Mesenchymal stem cell (in vitro differentiated cells and primary cell): Measurements from ENCODE around the gene PIR.

ENCODE experiments used
- DNase-seq: peaks from one replicate; pipeline ENCODE4 v3.0.0-alpha.2; 2013
- H2AFZ ChIP-seq: one replicate; pipeline ENCODE4 v1.6.1; 2013; ENCODE audit warnings: low read depth, mild to moderate bottlenecking, control low read depth, inconsistent platforms, low read length, moderate library complexity
- H2AK5ac ChIP-seq: 2 replicates; pipeline ENCODE4 v1.6.1; 2013; ENCODE audit warnings: low read length, moderate library complexity, mild to moderate bottlenecking, inconsistent platforms; ENCODE audit not compliant: severe bottlenecking
- H2BK120ac ChIP-seq: one replicate; pipeline ENCODE4 v1.6.1; 2013; ENCODE audit warnings: low read depth, mild to moderate bottlenecking, inconsistent platforms, low read length, moderate library complexity
- H2BK12ac ChIP-seq, 2 experiments: one replicate each; pipeline ENCODE4 v1.6.1; 2013; ENCODE audit warnings: inconsistent platforms in 2 of 2, low read length in 2 of 2, mild to moderate bottlenecking in 2 of 2, moderate library complexity in 2 of 2, control low read depth in 1 of 2
- H2BK15ac ChIP-seq: one replicate; pipeline ENCODE4 v1.6.1; 2013; ENCODE audit warnings: mild to moderate bottlenecking, low read depth, inconsistent platforms; ENCODE audit not compliant: poor library complexity, severe bottlenecking
- H2BK5ac ChIP-seq: 2 replicates; pipeline ENCODE4 v1.6.1; 2013; ENCODE audit warnings: low read depth, mild to moderate bottlenecking, low read length, control low read depth, inconsistent platforms; ENCODE audit not compliant: poor library complexity, severe bottlenecking
- H3K14ac ChIP-seq, 2 experiments: one replicate each; pipeline ENCODE4 v1.6.1; 2013; ENCODE audit warnings: inconsistent platforms in 2 of 2, low read length in 2 of 2, control low read depth in 1 of 2, mild to moderate bottlenecking in 1 of 2, moderate library complexity in 1 of 2
- H3K18ac ChIP-seq, 2 experiments: one replicate each; pipeline ENCODE4 v1.6.1; 2013; ENCODE audit warnings: inconsistent platforms in 2 of 2, low read length in 2 of 2, control low read depth in 1 of 2, low read depth in 1 of 2, mild to moderate bottlenecking in 1 of 2
- H3K23ac ChIP-seq, 2 experiments: one replicate each; pipeline ENCODE4 v1.6.1; 2013; ENCODE audit warnings: inconsistent platforms in 2 of 2, low read length in 2 of 2, mild to moderate bottlenecking in 2 of 2, moderate library complexity in 2 of 2, control low read depth in 1 of 2
- H3K27ac ChIP-seq: 2 replicates; pipeline ENCODE4 v1.5.1; 2013; ENCODE audit warnings: mild to moderate bottlenecking, moderate library complexity, low read length, control low read depth, inconsistent platforms; ENCODE audit not compliant: poor library complexity, severe bottlenecking
- H3K27me3 ChIP-seq, 2 experiments: 2 replicates each; pipeline versions ENCODE4 v1.6.1 to v1.7.0; 2013; ENCODE audit warnings: low read length in 2 of 2, mild to moderate bottlenecking in 2 of 2, moderate library complexity in 2 of 2, control low read depth in 1 of 2, inconsistent platforms in 1 of 2; ENCODE audit not compliant: control insufficient read depth in 1 of 2, insufficient read depth in 1 of 2
- H3K36me3 ChIP-seq, 2 experiments: 2 replicates each; pipeline versions ENCODE4 v1.6.1 to v1.7.0; 2013; ENCODE audit warnings: low read length in 2 of 2, control low read depth in 1 of 2, inconsistent platforms in 1 of 2, low read depth in 1 of 2, mild to moderate bottlenecking in 1 of 2; ENCODE audit not compliant: insufficient read depth in 2 of 2, control insufficient read depth in 1 of 2
- H3K4ac ChIP-seq, 2 experiments: one replicate each; pipeline ENCODE4 v1.6.1; 2013; ENCODE audit warnings: inconsistent platforms in 2 of 2, low read length in 2 of 2, mild to moderate bottlenecking in 2 of 2, moderate library complexity in 2 of 2, control low read depth in 1 of 2, low read depth in 1 of 2
- H3K4me1 ChIP-seq: 2 replicates; pipeline ENCODE4 v1.6.1; 2013; ENCODE audit warnings: low read depth, low read length, control low read depth; ENCODE audit not compliant: control insufficient read depth, insufficient read depth
- H3K4me2 ChIP-seq: 2 replicates; pipeline ENCODE4 v1.6.1; 2013; ENCODE audit warnings: low read length, mild to moderate bottlenecking, inconsistent platforms; ENCODE audit not compliant: poor library complexity, severe bottlenecking
- H3K4me3 ChIP-seq, 2 experiments: 2 replicates each; pipeline versions ENCODE4 v1.5.1 to v1.7.0; 2013; ENCODE audit warnings: low read length in 2 of 2, mild to moderate bottlenecking in 2 of 2, control low read depth in 1 of 2, low read depth in 1 of 2; ENCODE audit not compliant: insufficient read depth in 1 of 2
- H3K79me1 ChIP-seq: replicated peaks from 2 replicates; pipeline ENCODE4 v1.6.1; 2013; ENCODE audit warnings: mild to moderate bottlenecking, control low read depth, low read length, inconsistent platforms; ENCODE audit not compliant: poor library complexity, severe bottlenecking
- H3K9ac ChIP-seq: 2 replicates; pipeline ENCODE4 v1.7.0; 2013; ENCODE audit warnings: mild to moderate bottlenecking, low read length, moderate library complexity
- H3K9me3 ChIP-seq: 2 replicates; pipeline ENCODE4 v1.7.0; 2013; ENCODE audit warnings: mild to moderate bottlenecking, low read length; ENCODE audit not compliant: control insufficient read depth
- H4K8ac ChIP-seq: one replicate; pipeline ENCODE4 v1.6.1; 2013; ENCODE audit warnings: inconsistent platforms, mild to moderate bottlenecking, low read length, moderate library complexity
- H4K91ac ChIP-seq: one replicate; pipeline ENCODE4 v1.6.1; 2013; ENCODE audit warnings: mild to moderate bottlenecking, low read length, inconsistent platforms
- WGBS: methylation state at CpG from one replicate; pipeline ENCODE4 v1.1.7; 2013; ENCODE audit warnings: mixed read lengths; 5-methylcytosine and 5-hydroxymethylcytosine counted together

Gene PIR

GRCh38 chrX:15524417-15524816 is 31.3 kb upstream of the PIR start:
- H4K8ac ChIP-seq: no peak overlapping the region
- no peak overlapping the region for H3K23ac ChIP-seq
- no peaks in the 10 kb centered on the region for H3K79me1 ChIP-seq

GRCh38 chrX:15523088-15523487 is 30.0 kb upstream of the PIR start:
- no peak overlapping the region for H3K4me3 ChIP-seq
- H3K4me1 ChIP-seq: no peaks in the 10 kb centered on the region
- H4K8ac ChIP-seq: no peak overlapping the region
- H3K27me3 ChIP-seq: peaks cover 0 to 9% of the 10 kb centered on the region in 2 experiments
- H3K27ac ChIP-seq: no peak overlapping the region
- no peak overlapping the region for H2AFZ ChIP-seq
- no peaks in the 10 kb centered on the region for H3K79me1 ChIP-seq
- H3K18ac ChIP-seq: no peak overlapping the region
- no peak overlapping the region for H2BK12ac ChIP-seq
- H3K9ac ChIP-seq: no peak overlapping the region
- peaks cover 2% of the 10 kb centered on the region for H3K9me3 ChIP-seq
- H3K4me2 ChIP-seq: no peak overlapping the region
- H4K91ac ChIP-seq: no peak overlapping the region
- H3K23ac ChIP-seq: no peak overlapping the region
- no peak overlapping the region for H2BK15ac ChIP-seq
- H3K36me3 ChIP-seq: no peaks in the 10 kb centered on the region
- no peak overlapping the region for H2AK5ac ChIP-seq
- no peak for DNase-seq
- no peak overlapping the region for H3K4ac ChIP-seq
- no peak overlapping the region for H2BK120ac ChIP-seq
- no peak overlapping the region for H2BK5ac ChIP-seq
- no peak overlapping the region for H3K14ac ChIP-seq

More at GRCh38 chrX:15524417-15524816, 31.3 kb upstream of the PIR start:
- Histone ChIP-seq H2BK15ac (no peak overlapping the region), H2BK12ac (no peak overlapping the region), H3K14ac (no peak overlapping the region), H2BK120ac (no peak overlapping the region), H3K9ac (no peak overlapping the region), H3K18ac (no peak overlapping the region), H3K4ac (no peak overlapping the region), H3K4me1 (no peaks in the 10 kb centered on the region), H4K91ac (no peak overlapping the region), H3K27ac (no peak overlapping the region), H3K27me3 (peaks cover 0 to 9% of the 10 kb centered on the region in 2 experiments), H3K9me3 (peaks cover 2% of the 10 kb centered on the region), H2AFZ (no peak overlapping the region), H3K36me3 (no peaks in the 10 kb centered on the region), H2AK5ac (no peak overlapping the region), H3K4me3 (no peak overlapping the region), H3K4me2 (no peak overlapping the region), H2BK5ac (no peak overlapping the region)
- peak; percentile 3 for DNase-seq

- H3K36me3 ChIP-seq: no peaks in the 10 kb centered on the region
- H2AK5ac ChIP-seq: no peak overlapping the region
- no peak overlapping the region for H3K4me2 ChIP-seq
- H3K79me1 ChIP-seq: no peaks in the 10 kb centered on the region
- H2BK120ac ChIP-seq: no peak overlapping the region
- H3K14ac ChIP-seq: no peak overlapping the region
- H3K9me3 ChIP-seq: peaks cover 2% of the 10 kb centered on the region
- H3K27ac ChIP-seq: no peak overlapping the region
- no peak overlapping the region for H3K18ac ChIP-seq
- no peak overlapping the region for H3K23ac ChIP-seq
- DNase-seq: no peak
- no peak overlapping the region for H2AFZ ChIP-seq
- no peak overlapping the region for H3K9ac ChIP-seq
- H4K8ac ChIP-seq: no peak overlapping the region
- H3K4me1 ChIP-seq: no peaks in the 10 kb centered on the region
- no peak overlapping the region for H3K4me3 ChIP-seq
- no peak overlapping the region for H4K91ac ChIP-seq
- H3K27me3 ChIP-seq: peaks cover 0 to 12% of the 10 kb centered on the region in 2 experiments
- WGBS: 83% methylated on average over 3 of the region's 3 CpGs
- H2BK5ac ChIP-seq: no peak overlapping the region
- H2BK15ac ChIP-seq: no peak overlapping the region
- no peak overlapping the region for H3K4ac ChIP-seq
- no peak overlapping the region for H2BK12ac ChIP-seq
Observed at GRCh38 chrX:15522464-15522863, 29.3 kb upstream of the PIR start.

- no peaks in the 10 kb centered on the region for H3K36me3 ChIP-seq
Observed at GRCh38 chrX:15515931-15516330, 22.8 kb upstream of the PIR start.

More at GRCh38 chrX:15515931-15516330, 22.8 kb upstream of the PIR start:
- Histone ChIP-seq H3K4me1 (no peaks in the 10 kb centered on the region), H3K18ac (no peak overlapping the region), H2BK12ac (no peak overlapping the region), H3K14ac (no peak overlapping the region), H3K4me2 (no peak overlapping the region), H2AFZ (no peak overlapping the region), H3K4ac (no peak overlapping the region), H3K9ac (no peak overlapping the region), H4K91ac (no peak overlapping the region), H2BK15ac (no peak overlapping the region), H3K23ac (no peak overlapping the region), H3K27ac (no peak overlapping the region), H3K27me3 (peaks cover 0 to 27% of the 10 kb centered on the region in 2 experiments), H4K8ac (no peak overlapping the region), H2BK120ac (no peak overlapping the region), H3K4me3 (no peak overlapping the region), H3K9me3 (no peaks in the 10 kb centered on the region), H3K79me1 (no peaks in the 10 kb centered on the region), H2BK5ac (no peak overlapping the region), H2AK5ac (no peak overlapping the region)
- 50% methylated on average over 6 of the region's 6 CpGs for WGBS
- no peak for DNase-seq
